AG09319 (cell line): Measurements from ENCODE around the gene RPL12.

Source experiments
- DNase-seq: peaks from one replicate; pipeline ENCODE4 v3.0.0-alpha.2; 2010; ENCODE audit warnings: low read depth; ENCODE audit errors: extremely low read depth
- TF ChIP-seq, protein P1 (sequence below): IDR thresholded peaks from 2 replicates; pipeline ENCODE4 v1.5.1; 2011; ENCODE audit warnings: low read depth, mild to moderate bottlenecking, inconsistent platforms, low read length, moderate library complexity

RPL12 gene

DNA sequence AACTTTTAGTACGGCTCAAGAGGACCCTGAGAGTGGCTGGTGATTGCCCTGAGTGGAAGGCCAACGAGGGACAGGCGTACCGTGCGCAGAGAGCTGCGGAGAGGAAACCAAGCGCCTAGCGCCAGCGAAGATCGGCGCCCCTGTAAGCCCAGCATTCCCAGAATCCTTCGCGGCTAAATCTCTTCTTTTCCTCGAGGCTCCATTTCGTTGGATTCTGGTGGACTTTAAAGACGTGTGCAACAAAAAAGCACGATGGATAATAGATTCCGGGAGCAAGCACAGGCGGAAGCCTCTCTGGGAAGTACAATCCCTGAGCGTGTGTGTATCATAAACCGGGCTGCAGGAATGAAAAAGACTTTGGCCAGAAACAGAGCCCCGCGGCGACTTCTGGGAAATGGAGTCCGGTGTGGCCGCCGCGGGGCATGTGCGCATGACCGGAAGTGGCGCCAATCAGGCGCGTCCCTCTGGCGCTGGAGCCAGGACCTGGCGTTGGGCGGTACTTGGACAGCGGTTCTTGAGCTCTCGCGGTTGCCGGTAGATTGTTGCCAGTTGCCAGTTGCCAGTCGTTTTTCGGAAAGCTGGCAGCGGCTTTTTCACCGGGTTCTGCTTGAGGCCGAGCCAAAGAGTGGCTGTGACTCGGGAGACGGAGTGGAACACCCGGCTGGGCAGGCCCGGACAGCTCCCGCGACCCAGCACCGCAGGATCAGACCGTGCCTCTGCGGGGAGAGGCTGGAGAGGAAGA is 27.1 kb downstream of the RPL12 start, which contains the start of gene ZNF79:
TSS of gene ZNF79 (plus strand) at position 449 of the 742 bp plus-strand sequence. CDS start 406 bp downstream, outside the sequence.
- peak; percentile 74 for DNase-seq
- TF ChIP-seq, protein P1, sequence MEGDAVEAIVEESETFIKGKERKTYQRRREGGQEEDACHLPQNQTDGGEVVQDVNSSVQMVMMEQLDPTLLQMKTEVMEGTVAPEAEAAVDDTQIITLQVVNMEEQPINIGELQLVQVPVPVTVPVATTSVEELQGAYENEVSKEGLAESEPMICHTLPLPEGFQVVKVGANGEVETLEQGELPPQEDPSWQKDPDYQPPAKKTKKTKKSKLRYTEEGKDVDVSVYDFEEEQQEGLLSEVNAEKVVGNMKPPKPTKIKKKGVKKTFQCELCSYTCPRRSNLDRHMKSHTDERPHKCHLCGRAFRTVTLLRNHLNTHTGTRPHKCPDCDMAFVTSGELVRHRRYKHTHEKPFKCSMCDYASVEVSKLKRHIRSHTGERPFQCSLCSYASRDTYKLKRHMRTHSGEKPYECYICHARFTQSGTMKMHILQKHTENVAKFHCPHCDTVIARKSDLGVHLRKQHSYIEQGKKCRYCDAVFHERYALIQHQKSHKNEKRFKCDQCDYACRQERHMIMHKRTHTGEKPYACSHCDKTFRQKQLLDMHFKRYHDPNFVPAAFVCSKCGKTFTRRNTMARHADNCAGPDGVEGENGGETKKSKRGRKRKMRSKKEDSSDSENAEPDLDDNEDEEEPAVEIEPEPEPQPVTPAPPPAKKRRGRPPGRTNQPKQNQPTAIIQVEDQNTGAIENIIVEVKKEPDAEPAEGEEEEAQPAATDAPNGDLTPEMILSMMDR, result no peak

DNA sequence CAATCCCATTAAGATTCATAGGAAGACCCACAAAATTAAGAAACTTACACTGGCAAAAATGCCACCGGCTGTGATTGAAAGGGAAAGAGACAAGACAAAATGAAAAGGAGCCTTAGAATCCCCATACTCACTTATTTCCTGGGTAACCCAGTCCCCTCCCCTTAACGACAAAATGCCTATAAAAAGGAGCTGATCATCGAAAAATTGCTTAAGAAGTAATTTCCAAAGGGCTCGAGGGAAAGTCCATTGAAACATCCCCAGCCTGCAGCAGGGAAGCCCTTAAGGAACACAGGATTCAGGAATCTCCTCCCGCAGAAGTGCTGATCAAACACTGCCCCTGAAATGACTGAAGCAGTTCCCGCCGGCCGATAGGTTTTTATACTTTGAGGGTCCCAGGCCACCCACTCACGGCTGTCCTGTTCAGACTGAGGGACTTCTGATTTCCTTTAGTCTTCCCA is 27.7 kb downstream of the RPL12 start:
- no peak for DNase-seq

DNA sequence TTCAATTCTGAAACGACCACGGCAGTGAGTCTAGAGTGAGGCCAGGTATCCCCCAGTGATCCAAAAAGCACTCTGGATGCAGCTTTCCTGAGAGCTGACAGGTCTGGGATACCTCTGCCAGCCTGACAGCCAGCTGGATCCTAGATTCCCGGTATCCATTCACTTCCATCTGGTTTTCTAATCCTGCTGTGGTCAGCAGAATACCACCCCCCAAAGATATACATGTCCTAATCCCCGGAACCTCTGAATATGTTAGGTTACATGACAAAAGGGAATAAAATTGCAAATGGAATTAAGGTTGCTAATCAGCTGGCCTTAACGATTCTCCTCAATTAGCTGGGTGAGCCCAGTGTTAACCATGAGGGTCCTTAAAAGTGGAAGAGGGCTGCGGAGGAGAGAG is 28.4 kb downstream of the RPL12 start:
- DNase-seq, result no peak
- TF ChIP-seq, protein P1, result no peak

More for the DNA sequence above, 27.7 kb downstream of the RPL12 start:
- TF ChIP-seq, protein P1, result no peak

DNA sequence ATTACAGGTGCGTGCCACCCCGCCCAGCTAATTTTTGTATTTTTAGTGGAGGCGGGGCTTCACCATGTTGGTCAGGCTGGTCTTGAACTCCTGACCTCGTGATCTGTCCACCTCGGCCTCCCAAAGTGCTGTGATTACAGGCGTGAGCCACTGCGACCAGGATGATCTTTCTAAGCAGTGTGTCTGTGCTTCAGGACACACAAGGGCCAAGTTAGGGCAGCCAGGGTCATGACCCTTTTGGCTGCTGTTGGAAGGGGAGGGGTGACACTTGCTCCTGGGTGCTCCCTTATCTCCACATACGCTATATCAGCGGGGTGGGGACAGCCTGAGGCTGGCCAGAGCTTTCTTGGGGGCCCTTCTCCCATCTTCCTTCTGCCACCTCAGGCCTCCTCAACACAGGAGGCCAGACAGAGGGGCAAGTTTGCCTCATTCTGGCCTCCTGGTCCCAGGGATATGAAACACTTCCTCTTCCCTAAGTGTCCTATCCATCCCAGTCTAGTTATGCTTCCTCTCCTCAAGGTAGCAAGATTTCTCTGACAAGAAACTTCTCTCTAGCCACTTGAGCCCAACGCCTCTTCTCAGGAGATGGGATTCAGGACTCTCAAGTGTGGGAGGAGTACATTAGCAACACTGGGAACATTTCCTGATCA is 28.9 kb downstream of the RPL12 start:
- no peak for DNase-seq
- TF ChIP-seq, protein P1, result no peak

DNA sequence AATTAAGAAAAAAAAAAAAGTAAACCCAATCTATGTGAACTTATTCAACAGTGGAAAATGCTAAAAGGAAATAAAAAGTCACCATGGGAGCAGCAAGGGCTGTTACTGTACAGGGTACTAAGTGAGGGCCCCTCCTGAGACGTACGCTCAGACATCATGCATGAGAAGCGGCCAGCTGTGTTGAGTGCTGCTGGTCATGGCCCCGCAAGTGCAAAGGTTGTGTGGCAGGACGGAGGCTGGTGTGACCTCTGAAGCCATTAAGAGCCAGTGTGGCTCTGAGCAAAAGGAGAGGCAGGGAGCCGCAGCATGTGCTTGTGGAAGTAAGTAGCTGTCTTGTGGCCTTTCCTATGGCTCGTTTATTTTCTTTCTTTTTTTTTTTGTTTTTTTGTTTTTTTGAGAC is 30.1 kb downstream of the RPL12 start:
- TF ChIP-seq, protein P1, result no peak
- DNase-seq, result no peak

DNA sequence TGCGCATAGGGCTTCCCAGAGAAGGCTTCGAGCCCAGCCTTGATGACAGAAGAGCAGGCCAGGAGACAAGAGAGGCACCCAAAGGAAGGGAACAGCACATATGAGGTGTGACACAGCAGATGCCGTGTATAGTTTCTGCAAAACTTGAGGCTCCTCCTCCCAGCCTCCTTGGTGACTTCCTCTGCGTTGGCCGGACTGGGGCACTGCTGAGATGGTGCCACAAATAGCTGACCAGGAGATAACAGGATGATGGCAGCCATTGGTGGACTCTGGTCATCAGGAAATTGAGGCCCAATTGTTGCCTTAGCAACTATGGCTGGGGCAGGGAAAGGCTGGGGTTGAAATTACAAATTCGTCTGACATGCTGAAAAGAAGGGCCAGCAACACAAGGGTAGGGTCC is 31.9 kb downstream of the RPL12 start:
- no peak for DNase-seq
- TF ChIP-seq, protein P1, result no peak

DNA sequence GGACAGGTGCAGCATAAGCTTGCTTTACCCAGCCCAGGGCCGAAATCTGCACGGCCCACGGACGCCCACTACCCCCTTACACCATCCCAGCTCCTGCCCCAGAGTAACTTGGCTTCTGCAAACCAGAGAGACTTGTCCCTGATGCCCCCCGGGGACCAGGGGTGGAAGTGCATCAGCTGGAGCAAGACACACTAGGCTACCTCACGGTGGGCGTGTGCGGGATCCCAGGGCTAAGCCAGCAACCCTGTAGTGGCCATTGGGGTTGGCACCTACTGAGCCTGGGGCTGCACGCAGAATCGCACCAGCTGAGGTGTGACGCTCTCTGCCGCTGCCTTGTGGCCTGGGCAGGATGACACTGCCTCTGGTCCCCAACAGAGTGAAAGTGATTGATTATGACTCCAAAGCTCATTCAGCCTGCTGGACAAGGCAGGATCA is 33.2 kb downstream of the RPL12 start:
- no peak for DNase-seq
- TF ChIP-seq, protein P1, result peak; percentile 6
